ENCODE results near the gene ANKRD6.

GRCh38 chr6:89434954-89435353, 2.0 kb downstream of the ANKRD6 start:
- TF ChIP-seq CTCF (IDR thresholded peaks at IDR 0.05) (no peak), EZH2 (IDR thresholded peaks at IDR 0.05; ENCODE audit: borderline replicate concordance, insufficient read depth, low read depth, low read length, poor library complexity, severe bottlenecking) (no peak)

Data from B cell (primary cell).